HepG2 (cell line): ENCODE measurements around the gene RPP21. TPM values are rescaled to one million over a fixed set of nuclear protein-coding genes. Genes with fewer than 3 reads are reported as not detected.

ENCODE experiments used
- ARNT ChIP-seq: fragments of 450-650 bp; IDR thresholded peaks from 2 replicates; pipeline ENCODE4 v1.6.1; 2017
- FOXK2 ChIP-seq: fragments of 450-650 bp; IDR thresholded peaks from 2 replicates; pipeline ENCODE4 v1.6.1; 2016
- FOXM1 ChIP-seq: sonication (generic); formaldehyde crosslinking; IDR thresholded peaks from 2 replicates; pipeline ENCODE4 v1.5.0; 2020; ENCODE audit warnings: missing genetic modification reagents
- IRX3 ChIP-seq: sonication (generic); formaldehyde crosslinking; IDR thresholded peaks from 2 replicates; pipeline ENCODE4 v1.8.1; 2023; ENCODE audit warnings: mild to moderate bottlenecking, low read depth, missing genetic modification reagents, borderline replicate concordance
- KAT2B ChIP-seq: fragments of 150-350 bp; IDR thresholded peaks from 2 replicates; pipeline ENCODE4 v1.6.1; 2014; ENCODE audit warnings: low read depth, low read length, borderline replicate concordance
- ZBTB8A ChIP-seq: sonication (generic); formaldehyde crosslinking; IDR thresholded peaks from 2 replicates; pipeline ENCODE4 v1.4.0; 2020; ENCODE audit warnings: mild to moderate bottlenecking, low read depth, missing genetic modification reagents, borderline replicate concordance
- ZFP37 ChIP-seq: sonication (generic); formaldehyde crosslinking; IDR thresholded peaks from 2 replicates; pipeline ENCODE4 v1.4.0; 2020; ENCODE audit warnings: missing genetic modification reagents, borderline replicate concordance
- ZNF3 ChIP-seq: IDR thresholded peaks from 2 replicates; pipeline ENCODE4 v1.7.0; 2017; ENCODE audit warnings: inconsistent platforms
- ZNF720 ChIP-seq: sonication (generic); formaldehyde crosslinking; IDR thresholded peaks from 2 replicates; pipeline ENCODE4 v1.4.0; 2020; ENCODE audit warnings: missing genetic modification reagents
- ZNF839 ChIP-seq: sonication (generic); formaldehyde crosslinking; IDR thresholded peaks from 2 replicates; pipeline ENCODE4 v1.4.0; 2020; ENCODE audit warnings: missing genetic modification reagents, mild to moderate bottlenecking, borderline replicate concordance
- polyA plus RNA-seq, 8 experiments: library from polyadenylated mRNA; depleted of rRNA in 3 of 8; stranded (reverse) in 7 of 8; unstranded in 1 of 8; fragments of >200 nt; fragmentation: Illumina TruSeq in 4 of 8; extraction: Trizol in 4 of 8; gene quantifications; 2 replicates each; pipeline versions ENCODE4 v1.2.1 to v1.2.3, GENCODE V29; 2011 to 2016; ENCODE audit warnings: low read depth in 4 of 8, missing spikeins in 1 of 8, mixed read lengths in 1 of 8; ENCODE audit not compliant: insufficient read depth in 1 of 8
- total RNA-seq, 5 experiments: library from RNA; depleted of rRNA; stranded (reverse); fragments of >200 nt; fragmentation: Illumina TruSeq; extraction: Trizol; gene quantifications; 2 replicates each; pipeline ENCODE4 v1.2.3, GENCODE V29; 2016; ENCODE audit warnings: low read depth in 1 of 5
- TF ChIP-seq, protein P1 (sequence below): sonication (generic); formaldehyde crosslinking; IDR thresholded peaks from 2 replicates; pipeline ENCODE4 v1.8.1; 2023; ENCODE audit warnings: missing genetic modification reagents, mild to moderate bottlenecking, borderline replicate concordance
- TF ChIP-seq, protein P2 (sequence below): sonication (generic); formaldehyde crosslinking; IDR thresholded peaks from 2 replicates; pipeline ENCODE4 v1.5.1; 2020; ENCODE audit warnings: missing genetic modification reagents, mild to moderate bottlenecking, borderline replicate concordance
- TF ChIP-seq, protein P3 (sequence below): sonication (generic); formaldehyde crosslinking; IDR thresholded peaks from 2 replicates; pipeline ENCODE4 v1.4.0; 2020; ENCODE audit warnings: low read depth, missing genetic modification reagents
- TF ChIP-seq, protein P4 (sequence below): fragments of 450-650 bp; IDR thresholded peaks from 2 replicates; pipeline ENCODE4 v1.6.1; 2017; ENCODE audit warnings: mild to moderate bottlenecking
- TF ChIP-seq, protein P5 (sequence below), 2 experiments: sonication (generic) in 1 of 2; formaldehyde crosslinking in 1 of 2; IDR thresholded peaks; 2 replicates each; pipeline versions ENCODE4 v1.4.0 to v1.6.1; 2016 to 2020; ENCODE audit warnings: borderline replicate concordance in 1 of 2, low read depth in 1 of 2, mild to moderate bottlenecking in 1 of 2, missing genetic modification reagents in 1 of 2

The RPP21 gene
- total and polyA plus RNA-seq, 2 of the 13 experiments (the other 11 are each of a cell fraction or from before 2014, with no cell fraction given) = 53.1 to 72.3 TPM

DNA sequence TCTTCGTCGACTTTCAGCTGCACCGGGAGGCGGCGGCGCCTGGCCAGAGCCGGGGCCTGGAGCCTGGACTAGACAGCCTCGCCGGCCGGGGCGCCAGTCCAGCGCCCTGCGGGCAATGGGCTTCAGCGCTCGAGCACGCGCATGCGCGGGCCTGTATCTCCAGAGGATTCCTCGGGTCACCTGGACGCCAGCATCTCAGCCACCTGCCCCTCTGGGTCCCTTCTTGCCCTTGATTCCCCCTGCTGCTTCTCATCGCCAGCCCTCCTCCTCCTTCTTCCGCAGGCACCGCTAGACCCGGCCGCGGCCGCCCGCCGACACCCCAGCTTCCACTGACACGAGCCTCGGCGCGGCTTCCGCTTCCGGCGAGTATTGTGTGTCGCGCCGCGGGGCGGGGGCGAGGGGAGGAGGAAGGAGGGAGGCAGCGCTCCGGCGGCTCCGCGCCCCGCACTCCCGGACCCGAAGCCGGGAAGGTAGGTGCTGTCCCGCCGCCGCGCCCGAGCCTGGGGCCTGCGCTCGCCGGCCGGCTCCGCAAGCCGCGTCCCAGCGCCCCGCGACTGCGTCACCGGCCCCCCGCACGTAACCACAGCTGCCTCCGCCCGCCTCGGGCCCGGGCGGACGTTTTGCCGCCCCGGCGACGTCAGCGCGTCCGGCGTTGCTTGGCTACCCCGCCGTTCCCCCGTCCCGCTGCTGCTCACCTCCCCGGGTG is 18.3 kb upstream of the RPP21 start, which contains the start of gene TRIM39 (continued):
- TF ChIP-seq FOXK2 (no peak), ZBTB8A (CRISPR knock-in tag) (no peak), IRX3 (CRISPR knock-in tag) (no peak), ZNF839 (peak; percentile 17; the same call in 1 of the 2 replicates), ZNF720 (no peak), FOXM1 (CRISPR knock-in tag) (no peak), ARNT (no peak), ZNF3 (CRISPR knock-in tag) (no peak), KAT2B (no peak), ZFP37 (CRISPR knock-in tag) (no peak)
- TF ChIP-seq, protein P1, sequence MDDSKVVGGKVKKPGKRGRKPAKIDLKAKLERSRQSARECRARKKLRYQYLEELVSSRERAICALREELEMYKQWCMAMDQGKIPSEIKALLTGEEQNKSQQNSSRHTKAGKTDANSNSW (CRISPR knock-in tag) = no peak; the same call in 1 of the 2 replicates
- TF ChIP-seq, protein P2, sequence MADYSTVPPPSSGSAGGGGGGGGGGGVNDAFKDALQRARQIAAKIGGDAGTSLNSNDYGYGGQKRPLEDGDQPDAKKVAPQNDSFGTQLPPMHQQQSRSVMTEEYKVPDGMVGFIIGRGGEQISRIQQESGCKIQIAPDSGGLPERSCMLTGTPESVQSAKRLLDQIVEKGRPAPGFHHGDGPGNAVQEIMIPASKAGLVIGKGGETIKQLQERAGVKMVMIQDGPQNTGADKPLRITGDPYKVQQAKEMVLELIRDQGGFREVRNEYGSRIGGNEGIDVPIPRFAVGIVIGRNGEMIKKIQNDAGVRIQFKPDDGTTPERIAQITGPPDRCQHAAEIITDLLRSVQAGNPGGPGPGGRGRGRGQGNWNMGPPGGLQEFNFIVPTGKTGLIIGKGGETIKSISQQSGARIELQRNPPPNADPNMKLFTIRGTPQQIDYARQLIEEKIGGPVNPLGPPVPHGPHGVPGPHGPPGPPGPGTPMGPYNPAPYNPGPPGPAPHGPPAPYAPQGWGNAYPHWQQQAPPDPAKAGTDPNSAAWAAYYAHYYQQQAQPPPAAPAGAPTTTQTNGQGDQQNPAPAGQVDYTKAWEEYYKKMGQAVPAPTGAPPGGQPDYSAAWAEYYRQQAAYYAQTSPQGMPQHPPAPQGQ (CRISPR knock-in tag) = no peak
- TF ChIP-seq, protein P3, sequence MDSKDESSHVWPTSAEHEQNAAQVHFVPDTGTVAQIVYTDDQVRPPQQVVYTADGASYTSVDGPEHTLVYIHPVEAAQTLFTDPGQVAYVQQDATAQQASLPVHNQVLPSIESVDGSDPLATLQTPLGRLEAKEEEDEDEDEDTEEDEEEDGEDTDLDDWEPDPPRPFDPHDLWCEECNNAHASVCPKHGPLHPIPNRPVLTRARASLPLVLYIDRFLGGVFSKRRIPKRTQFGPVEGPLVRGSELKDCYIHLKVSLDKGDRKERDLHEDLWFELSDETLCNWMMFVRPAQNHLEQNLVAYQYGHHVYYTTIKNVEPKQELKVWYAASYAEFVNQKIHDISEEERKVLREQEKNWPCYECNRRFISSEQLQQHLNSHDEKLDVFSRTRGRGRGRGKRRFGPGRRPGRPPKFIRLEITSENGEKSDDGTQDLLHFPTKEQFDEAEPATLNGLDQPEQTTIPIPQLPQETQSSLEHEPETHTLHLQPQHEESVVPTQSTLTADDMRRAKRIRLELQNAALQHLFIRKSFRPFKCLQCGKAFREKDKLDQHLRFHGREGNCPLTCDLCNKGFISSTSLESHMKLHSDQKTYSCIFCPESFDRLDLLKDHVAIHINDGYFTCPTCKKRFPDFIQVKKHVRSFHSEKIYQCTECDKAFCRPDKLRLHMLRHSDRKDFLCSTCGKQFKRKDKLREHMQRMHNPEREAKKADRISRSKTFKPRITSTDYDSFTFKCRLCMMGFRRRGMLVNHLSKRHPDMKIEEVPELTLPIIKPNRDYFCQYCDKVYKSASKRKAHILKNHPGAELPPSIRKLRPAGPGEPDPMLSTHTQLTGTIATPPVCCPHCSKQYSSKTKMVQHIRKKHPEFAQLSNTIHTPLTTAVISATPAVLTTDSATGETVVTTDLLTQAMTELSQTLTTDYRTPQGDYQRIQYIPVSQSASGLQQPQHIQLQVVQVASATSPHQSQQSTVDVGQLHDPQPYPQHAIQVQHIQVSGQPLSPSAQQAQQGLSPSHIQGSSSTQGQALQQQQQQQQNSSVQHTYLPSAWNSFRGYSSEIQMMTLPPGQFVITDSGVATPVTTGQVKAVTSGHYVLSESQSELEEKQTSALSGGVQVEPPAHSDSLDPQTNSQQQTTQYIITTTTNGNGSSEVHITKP (CRISPR knock-in tag) = no peak
- TF ChIP-seq, protein P4, sequence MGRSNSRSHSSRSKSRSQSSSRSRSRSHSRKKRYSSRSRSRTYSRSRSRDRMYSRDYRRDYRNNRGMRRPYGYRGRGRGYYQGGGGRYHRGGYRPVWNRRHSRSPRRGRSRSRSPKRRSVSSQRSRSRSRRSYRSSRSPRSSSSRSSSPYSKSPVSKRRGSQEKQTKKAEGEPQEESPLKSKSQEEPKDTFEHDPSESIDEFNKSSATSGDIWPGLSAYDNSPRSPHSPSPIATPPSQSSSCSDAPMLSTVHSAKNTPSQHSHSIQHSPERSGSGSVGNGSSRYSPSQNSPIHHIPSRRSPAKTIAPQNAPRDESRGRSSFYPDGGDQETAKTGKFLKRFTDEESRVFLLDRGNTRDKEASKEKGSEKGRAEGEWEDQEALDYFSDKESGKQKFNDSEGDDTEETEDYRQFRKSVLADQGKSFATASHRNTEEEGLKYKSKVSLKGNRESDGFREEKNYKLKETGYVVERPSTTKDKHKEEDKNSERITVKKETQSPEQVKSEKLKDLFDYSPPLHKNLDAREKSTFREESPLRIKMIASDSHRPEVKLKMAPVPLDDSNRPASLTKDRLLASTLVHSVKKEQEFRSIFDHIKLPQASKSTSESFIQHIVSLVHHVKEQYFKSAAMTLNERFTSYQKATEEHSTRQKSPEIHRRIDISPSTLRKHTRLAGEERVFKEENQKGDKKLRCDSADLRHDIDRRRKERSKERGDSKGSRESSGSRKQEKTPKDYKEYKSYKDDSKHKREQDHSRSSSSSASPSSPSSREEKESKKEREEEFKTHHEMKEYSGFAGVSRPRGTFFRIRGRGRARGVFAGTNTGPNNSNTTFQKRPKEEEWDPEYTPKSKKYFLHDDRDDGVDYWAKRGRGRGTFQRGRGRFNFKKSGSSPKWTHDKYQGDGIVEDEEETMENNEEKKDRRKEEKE = no peak
- TF ChIP-seq, protein P5, sequence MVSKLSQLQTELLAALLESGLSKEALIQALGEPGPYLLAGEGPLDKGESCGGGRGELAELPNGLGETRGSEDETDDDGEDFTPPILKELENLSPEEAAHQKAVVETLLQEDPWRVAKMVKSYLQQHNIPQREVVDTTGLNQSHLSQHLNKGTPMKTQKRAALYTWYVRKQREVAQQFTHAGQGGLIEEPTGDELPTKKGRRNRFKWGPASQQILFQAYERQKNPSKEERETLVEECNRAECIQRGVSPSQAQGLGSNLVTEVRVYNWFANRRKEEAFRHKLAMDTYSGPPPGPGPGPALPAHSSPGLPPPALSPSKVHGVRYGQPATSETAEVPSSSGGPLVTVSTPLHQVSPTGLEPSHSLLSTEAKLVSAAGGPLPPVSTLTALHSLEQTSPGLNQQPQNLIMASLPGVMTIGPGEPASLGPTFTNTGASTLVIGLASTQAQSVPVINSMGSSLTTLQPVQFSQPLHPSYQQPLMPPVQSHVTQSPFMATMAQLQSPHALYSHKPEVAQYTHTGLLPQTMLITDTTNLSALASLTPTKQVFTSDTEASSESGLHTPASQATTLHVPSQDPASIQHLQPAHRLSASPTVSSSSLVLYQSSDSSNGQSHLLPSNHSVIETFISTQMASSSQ (IDR thresholded peaks at IDR 0.05; ENCODE audit: low read depth) = no peak
- TF ChIP-seq, protein P5 (CRISPR knock-in tag; IDR thresholded peaks at IDR 0.05; ENCODE audit: borderline replicate concordance) = 0 out of 2 replicates have a peak, but pooled peaks have one; percentile 14
